Activated T-cell treated with anti-CD3 and anti-CD28 coated beads for 1 hour (primary cell): Measurements from ENCODE around the gene FAM107B.
A peak's percentile ranks its signal among the peaks of the same experiment; 100 is the strongest.

Experiments used
- DNase-seq: peaks from one replicate; pipeline ENCODE4 v3.0.0-alpha.2; 2020; ENCODE audit warnings: low read depth

The FAM107B gene

DNA sequence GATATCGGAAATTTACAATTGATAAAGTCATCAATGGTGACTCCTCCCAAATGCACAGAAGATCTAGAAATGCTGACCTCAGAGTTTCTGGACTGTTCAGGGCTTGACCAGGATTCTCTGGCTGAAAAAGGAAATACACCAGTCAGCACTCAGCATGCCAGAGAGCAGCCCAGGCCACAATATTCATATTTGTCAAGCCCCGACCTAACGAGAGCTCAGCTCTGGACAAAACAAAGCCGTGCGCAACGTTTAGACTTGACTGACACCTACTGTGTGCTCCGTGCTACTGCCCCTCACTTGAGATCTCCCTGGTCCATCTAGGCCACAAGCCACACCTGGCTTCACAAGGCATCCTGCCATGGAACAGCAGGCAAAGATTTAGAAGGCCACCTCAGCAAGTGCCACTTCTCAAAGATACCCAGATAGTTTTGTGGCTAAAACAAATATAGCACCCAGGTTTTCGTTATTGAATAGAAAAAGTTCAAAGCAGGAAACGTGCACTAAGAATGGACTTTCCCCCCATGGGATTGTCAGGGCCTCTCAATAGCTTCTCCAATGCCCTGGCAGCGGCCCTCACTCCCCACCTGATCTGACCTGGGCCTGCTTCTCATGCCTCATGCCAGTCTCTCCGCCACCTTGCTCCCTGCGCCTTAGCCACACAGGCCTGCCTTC is 218.3 kb downstream of the FAM107B start:
- no peak for DNase-seq

- no peak for DNase-seq
Measured at GRCh38 chr10:14555807-14556206, 218.9 kb downstream of the FAM107B start.

GRCh38 chr10:14554491-14555205 is 220.0 kb downstream of the FAM107B start:
- no peak for DNase-seq

- no peak for DNase-seq
Measured at GRCh38 chr10:14554091-14554490, 220.6 kb downstream of the FAM107B start.

DNA sequence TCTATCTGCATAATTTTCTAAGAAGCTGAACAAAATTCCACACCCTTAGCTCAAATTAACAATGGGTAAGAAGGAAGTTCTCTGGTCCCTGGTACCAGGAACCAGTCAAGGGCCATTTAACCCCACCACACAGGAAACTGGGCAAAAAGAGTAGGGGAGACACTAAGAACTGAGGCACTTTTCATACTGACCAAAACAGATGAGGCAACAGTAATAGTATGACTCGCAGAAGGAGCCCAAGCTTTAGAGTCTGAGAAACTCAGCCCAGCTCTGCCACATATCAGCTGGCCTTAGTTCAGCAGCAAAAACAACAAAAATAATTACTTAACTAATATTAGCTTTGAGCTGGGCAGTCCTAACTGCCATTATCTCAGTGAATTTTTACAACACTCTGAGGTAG is 221.2 kb downstream of the FAM107B start:
- DNase-seq, result no peak

DNA sequence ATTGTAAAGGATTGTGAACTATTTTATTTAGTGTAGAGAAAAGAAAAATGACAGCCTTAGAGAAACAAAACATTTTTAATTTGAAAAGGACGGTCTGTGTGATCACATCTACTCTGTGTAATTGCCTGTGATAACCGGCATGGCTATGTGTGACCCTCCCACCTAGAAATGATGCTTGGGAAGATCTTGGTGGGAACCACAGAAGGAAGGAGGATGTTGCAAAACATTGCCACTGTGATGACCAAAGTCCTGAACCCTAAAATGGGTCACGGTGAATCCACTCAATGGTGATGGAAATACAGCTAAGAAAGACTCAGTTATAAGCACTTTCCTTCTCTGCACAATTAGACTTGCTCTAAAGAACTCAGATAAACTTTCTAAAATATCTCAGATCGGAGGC is 222.7 kb downstream of the FAM107B start:
- DNase-seq, result no peak

DNA sequence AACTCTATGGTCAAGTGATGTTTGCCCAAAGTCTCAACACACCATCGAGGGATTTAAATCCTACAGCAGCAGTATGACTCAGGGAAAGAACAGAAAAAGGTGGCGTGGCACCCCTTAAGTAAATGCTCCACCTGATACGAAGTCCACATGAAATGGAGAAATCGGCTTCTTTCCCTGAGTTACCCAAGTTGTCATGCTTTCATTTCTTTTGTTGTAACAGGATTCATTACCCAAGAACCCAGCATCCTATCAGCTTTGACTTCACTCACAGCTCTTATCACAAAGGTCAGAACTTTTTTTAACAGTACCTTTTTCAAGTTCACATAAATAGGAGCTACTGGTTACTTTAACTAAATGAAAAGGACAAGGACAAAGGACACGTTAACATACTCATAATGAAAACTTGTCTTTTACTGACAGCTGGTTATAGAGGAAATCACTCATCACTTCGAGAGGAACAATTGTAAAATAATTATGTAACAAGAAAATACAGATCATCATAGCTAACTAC is 224.2 kb downstream of the FAM107B start:
- DNase-seq, result no peak

DNA sequence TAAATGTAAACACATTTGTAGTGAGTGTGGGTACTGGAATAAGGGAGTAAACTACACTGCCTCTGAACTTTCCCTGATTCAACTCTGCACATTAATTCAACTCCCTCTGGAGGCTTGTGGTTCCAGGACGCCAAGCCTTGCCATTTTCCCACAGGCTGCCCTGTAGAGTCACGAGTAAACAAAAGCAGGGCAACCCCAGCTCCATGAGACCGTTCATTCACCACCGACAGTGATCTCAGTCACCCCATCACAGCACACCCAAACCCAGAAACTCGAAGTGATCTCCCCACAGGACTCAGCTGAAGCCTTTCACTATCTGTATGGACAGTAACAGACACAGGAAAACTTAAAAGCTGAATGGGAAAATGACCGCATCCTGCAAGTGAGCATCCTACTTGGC is 225.2 kb downstream of the FAM107B start:
- DNase-seq, result no peak

GRCh38 chr10:14548970-14549369 is 225.7 kb downstream of the FAM107B start:
- DNase-seq, result no peak

- DNase-seq, result no peak
Measured at GRCh38 chr10:14548474-14548873, 226.2 kb downstream of the FAM107B start.

DNA sequence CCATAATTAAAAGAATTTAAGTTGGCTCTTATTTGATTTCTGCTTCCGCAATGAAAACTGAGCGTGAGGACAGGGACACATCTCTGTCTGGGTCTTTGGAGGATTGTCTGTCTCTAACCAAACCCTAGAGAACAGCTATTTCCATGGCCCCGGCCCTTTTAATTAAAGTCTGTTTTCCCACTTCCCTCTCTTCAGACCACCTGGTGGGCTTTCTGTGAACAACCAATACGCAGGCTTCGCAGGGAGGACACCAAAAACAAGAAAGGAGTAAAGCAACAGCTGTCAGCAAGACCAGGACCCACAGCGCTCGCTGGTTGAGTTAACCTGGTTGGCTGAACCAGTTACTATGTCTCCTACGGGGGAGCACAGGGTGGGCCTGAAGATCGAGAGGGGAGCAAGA is 226.9 kb downstream of the FAM107B start:
- DNase-seq, result no peak

DNA sequence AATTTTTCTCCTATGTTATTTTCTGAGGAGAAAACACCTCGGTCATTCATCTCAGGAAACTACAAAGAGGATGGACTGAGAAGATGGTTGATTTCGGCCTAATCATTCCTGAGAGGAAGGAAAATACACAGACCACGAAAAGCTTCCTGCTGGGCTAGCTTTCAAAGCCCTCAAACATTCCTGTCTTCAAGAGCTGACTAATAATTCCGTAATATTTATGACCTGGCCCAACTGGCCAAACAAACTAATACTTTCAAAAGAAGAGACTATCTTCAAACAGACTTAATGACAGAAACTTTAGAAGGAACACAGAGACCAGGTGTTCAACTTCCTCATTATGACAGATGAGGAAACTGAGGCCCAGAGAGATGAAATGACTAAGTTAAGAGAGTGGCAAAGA is 228.9 kb downstream of the FAM107B start:
- no peak for DNase-seq

DNA sequence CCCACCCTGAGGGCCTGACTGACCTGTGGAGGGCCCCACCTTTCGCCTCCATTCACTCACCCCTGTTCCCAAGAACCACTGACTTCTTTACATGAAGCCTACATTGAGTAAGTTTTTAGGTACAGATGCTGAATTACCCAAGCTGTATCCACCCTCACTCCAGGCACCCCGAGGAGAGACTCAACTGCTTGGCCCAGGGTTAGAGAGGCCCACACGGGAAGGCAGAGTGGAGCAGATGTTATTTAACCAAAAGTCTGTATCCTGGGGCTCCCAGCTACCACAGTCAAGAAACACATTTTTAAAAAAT is 230.8 kb downstream of the FAM107B start:
- DNase-seq, result no peak

GRCh38 chr10:14543046-14543903 is 231.4 kb downstream of the FAM107B start:
- DNase-seq, result no peak

- no peak for DNase-seq
Measured at GRCh38 chr10:14541379-14541778, 233.3 kb downstream of the FAM107B start.

- no peak for DNase-seq
Measured at GRCh38 chr10:14540611-14541010, 234.1 kb downstream of the FAM107B start.

- DNase-seq, result no peak
Measured at GRCh38 chr10:14540062-14540461, 234.6 kb downstream of the FAM107B start.

DNA sequence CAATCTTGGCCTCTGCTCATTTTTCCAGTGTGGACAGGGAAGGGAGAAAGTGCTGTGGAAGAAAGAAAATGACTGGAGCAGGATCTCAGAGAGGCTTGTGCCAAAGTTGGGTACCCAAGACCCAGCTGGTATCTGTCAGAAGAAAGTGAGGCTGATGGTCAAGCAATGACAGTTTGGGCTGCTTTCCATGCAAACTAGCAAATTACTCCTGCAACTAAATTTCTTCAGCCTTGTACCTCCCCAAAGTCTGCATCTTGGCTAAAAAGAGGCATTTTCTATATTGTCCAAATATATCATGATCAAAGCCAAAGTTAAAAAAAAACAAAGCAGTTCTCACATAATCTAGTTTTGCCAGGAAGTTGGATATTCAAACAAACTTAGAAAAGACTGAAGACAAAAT is 235.5 kb downstream of the FAM107B start:
- DNase-seq, result no peak

DNA sequence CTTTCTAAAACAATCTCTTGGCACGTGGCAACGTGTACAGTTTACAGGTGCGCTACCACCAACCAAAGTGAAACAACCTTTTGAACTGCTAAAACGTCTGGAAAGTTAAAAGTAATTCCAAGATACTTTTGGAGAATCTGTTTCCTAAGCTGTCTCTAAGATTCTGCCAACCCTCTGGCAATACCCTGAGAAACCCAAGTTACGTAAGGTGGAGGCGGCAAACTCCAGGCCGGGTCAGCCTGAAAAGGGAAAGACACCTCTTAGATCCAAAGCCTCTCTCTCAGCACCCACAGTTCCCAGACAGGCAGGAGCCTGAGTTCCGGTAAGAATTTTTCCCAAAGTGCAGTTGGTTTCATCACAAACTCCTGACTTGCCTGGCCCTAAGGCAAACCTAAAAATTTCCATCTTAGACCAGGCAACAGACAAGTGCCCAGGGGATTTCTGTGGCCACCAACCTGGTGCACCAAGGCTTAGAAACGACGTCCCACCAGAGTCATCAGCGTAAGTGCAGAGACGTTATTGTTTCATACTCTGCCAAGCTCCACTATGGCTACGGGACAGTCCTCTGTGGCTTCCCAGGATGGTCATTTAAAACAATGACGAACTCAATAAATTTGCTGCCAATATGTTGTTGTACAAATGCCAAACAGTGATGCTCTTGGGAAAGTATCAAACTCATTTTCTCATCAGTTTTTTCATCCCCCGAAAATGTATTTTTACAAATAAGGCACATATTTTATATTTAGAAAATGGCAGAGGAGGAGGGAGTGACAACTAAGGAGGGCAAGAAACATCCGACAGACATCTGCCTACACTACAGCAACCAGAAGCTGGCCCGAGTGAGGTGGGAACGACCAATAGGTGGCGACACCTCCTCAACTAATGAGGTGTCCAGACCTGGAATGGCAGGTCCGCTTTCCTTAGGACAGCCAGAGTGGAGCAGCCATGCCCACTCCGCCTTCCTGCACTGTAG is 238.2 kb downstream of the FAM107B start:
- peak; percentile 37 for DNase-seq

DNA sequence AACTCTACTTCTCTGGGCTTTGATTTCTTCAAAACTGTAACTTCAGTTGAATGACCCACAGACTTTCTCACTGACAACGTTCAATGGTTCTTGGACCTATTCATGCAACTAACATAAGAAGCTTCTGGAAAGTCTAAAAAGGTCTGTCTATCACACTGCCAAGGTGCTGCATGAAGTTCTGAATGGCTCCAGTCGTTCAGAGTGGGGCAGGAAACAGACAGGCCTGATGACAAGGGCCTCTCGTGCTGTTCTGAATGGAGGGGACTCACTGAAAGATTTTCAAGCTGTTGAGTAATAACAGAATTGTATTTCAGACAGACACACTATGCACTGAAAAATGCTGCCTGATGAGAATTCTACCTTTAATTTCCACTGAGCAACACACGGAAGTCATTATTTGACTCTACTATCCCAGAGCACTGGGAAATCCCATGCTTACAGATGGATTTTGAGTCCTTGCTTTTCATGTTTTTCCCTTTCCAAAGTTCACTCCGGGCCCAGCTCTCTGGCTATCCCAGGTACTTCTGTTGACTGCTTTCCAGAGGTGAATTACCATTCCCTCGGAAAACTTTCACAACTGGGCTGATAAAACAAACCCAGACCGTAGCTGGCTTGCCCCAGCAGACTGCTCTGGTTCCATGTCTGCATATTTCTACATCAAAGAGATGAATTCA is 239.1 kb downstream of the FAM107B start:
- DNase-seq, result no peak

- no peak for DNase-seq
Measured at GRCh38 chr10:14534152-14534551, 240.5 kb downstream of the FAM107B start.
